ENCODE data around the gene ADAMTS6. TPM values are rescaled to one million over a fixed set of nuclear protein-coding genes. Genes with fewer than 3 reads are reported as not detected.

ADAMTS6 gene
- total RNA-seq, 4 donors from 2014 or later: 0.34 to 2.8 (median 2.0) TPM

DNA sequence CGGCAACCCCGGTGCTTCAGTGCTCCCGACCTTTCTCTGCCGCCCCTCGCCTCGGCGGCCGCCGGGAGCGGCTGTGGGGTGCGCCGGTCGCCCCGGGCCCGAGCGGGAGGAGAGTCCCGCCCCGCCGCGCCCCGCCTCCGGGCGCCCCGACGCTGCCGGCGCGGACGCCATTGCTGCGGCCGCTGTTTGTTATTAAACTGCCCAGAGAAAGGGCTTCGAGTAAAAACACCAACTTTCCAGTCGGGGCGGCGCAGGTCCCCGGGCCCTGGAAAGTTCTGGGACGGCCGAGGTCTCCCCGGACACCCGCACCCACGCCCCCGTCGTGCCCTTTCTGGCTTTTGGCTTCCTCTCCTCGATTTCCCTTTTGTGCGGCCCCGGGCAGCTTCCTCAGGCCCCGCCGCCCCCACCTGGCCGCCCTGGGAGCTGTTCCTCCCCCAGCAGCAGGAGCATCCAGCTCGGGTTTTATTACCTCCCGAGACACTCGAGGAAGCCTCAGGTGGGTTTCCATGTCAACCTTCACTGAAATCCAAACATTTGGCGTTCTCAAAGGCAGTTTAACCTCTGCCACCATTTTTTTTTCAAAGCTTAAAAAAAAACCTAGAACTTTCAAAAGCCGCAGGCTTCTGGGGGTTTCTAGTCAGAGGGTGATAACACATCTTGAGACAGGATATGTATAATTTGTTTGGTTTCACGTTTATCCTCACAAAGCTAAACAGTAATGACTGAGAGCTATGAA, 378.6 kb downstream of the ADAMTS6 start:
- peaks cover 8% of the 10 kb centered on the region for H3K4me1 ChIP-seq
- peak in 1 of 2 donors; percentile 73 for DNase-seq (ENCODE audit: low spot score in 2 of 2)
- no peaks in the 10 kb centered on the region for H3K9me3 ChIP-seq
- peak overlapping the region; percentile 66 for H3K4me3 ChIP-seq
- H3K36me3 ChIP-seq: no peaks in the 10 kb centered on the region
- H3K27me3 ChIP-seq: no peaks in the 10 kb centered on the region
- WGBS: 1% methylated on average over 23 of the region's 55 CpGs
- TF ChIP-seq POLR2A (IDR thresholded peaks at IDR 0.05) (no peak), POLR2AphosphoS5 (IDR thresholded peaks at IDR 0.05) (no peak)
- H3K27ac ChIP-seq: peak overlapping the region; percentile 79

DNA sequence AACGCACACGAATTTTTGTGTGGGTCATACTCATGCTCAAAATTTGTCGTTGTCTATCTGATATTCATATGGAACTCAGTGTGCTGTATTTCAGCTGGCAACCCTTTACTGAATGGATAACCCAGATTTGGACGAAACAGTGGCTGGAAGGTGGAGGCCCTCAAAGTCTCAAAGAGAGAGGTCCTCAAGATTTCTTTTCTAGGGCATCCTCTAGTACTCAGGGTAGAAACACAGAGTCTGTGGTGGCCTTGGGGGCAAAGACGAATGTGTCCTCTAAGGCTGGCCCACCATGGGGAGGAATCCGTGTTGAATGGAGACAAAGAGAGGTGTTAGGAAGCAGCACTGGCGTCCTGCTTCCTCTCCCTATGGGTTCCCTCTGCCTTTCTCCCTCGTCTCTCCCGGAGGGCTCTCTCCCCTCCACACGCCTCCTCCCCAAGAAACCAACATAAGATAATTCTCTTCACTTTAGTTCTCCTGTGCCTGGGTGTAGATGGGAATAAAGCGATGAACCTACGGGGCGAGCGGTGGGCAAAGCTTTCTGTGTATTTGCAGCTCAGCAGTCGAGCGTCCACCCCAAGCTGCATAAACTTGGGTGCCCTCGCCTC, 379.2 kb downstream of the ADAMTS6 start:
- 52% methylated on average over 14 of the region's 17 CpGs for WGBS
- H3K4me3 ChIP-seq: peak overlapping the region; percentile 66
- H3K27me3 ChIP-seq: no peaks in the 10 kb centered on the region
- peak overlapping the region; percentile 79 for H3K27ac ChIP-seq
- no peak for DNase-seq (ENCODE audit: low spot score in 2 of 2)
- no peaks in the 10 kb centered on the region for H3K9me3 ChIP-seq
- H3K36me3 ChIP-seq: no peaks in the 10 kb centered on the region
- H3K4me1 ChIP-seq: peaks cover 8% of the 10 kb centered on the region
- TF ChIP-seq, protein P1, sequence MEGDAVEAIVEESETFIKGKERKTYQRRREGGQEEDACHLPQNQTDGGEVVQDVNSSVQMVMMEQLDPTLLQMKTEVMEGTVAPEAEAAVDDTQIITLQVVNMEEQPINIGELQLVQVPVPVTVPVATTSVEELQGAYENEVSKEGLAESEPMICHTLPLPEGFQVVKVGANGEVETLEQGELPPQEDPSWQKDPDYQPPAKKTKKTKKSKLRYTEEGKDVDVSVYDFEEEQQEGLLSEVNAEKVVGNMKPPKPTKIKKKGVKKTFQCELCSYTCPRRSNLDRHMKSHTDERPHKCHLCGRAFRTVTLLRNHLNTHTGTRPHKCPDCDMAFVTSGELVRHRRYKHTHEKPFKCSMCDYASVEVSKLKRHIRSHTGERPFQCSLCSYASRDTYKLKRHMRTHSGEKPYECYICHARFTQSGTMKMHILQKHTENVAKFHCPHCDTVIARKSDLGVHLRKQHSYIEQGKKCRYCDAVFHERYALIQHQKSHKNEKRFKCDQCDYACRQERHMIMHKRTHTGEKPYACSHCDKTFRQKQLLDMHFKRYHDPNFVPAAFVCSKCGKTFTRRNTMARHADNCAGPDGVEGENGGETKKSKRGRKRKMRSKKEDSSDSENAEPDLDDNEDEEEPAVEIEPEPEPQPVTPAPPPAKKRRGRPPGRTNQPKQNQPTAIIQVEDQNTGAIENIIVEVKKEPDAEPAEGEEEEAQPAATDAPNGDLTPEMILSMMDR (IDR thresholded peaks at IDR 0.05): no peak
- TF ChIP-seq POLR2AphosphoS5 (IDR thresholded peaks at IDR 0.05) (no peak), EP300 (IDR thresholded peaks at IDR 0.05) (no peak), POLR2A (IDR thresholded peaks at IDR 0.05) (no peak)

DNA sequence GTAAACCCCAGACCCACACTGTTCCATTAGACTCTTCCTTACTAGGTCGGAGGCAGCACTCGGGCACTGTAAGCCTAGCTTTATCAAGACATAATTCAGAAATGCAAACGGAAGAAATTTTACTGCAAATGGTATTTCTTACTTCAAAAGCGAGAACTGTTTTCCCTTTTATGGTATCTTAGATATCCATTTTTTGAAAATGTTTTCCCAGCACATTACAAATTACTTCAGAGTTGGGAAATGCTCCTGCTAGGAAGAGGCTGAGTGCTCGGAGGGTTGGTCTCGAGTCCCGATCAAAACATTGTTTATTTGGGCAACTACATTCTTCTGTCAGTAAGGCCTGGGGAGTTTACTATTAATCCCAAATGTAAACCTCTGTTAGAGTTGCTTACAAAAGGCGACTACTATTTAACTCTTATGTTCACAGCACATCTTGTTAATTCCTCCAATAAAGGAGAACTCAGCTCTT, 380.1 kb downstream of the ADAMTS6 start:
- no peak for DNase-seq (ENCODE audit: low spot score in 2 of 2)
- WGBS: 93% methylated on average over 8 of the region's 8 CpGs
- Histone ChIP-seq H3K27ac (no peak overlapping the region), H3K27me3 (no peaks in the 10 kb centered on the region), H3K36me3 (no peaks in the 10 kb centered on the region), H3K9me3 (no peaks in the 10 kb centered on the region), H3K4me3 (no peak overlapping the region), H3K4me1 (peaks cover 8% of the 10 kb centered on the region)
- TF ChIP-seq POLR2A (IDR thresholded peaks at IDR 0.05) (no peak), EP300 (IDR thresholded peaks at IDR 0.05) (no peak), POLR2AphosphoS5 (IDR thresholded peaks at IDR 0.05) (no peak)
- TF ChIP-seq, protein P1 (IDR thresholded peaks at IDR 0.05): no peak

- DNase-seq (ENCODE audit: low spot score in 2 of 2): peak in 1 of 2 donors; percentile 66
- no peak overlapping the region for H3K27ac ChIP-seq
- no peaks in the 10 kb centered on the region for H3K9me3 ChIP-seq
- peaks cover 8% of the 10 kb centered on the region for H3K4me1 ChIP-seq
- no peaks in the 10 kb centered on the region for H3K27me3 ChIP-seq
- H3K4me3 ChIP-seq: no peak overlapping the region
- WGBS: 69% methylated on average over 8 of the region's 9 CpGs
- TF ChIP-seq, protein P1 (IDR thresholded peaks at IDR 0.05): peak in 1 of 2 donors; percentile 51
- TF ChIP-seq POLR2AphosphoS5 (IDR thresholded peaks at IDR 0.05) (no peak), EP300 (IDR thresholded peaks at IDR 0.05) (no peak), POLR2A (IDR thresholded peaks at IDR 0.05) (no peak)
- no peaks in the 10 kb centered on the region for H3K36me3 ChIP-seq
These were observed 380.6 kb downstream of the ADAMTS6 start for GRCh38 chr5:65100911-65101631.

Other genes starting within 250 kb of the ADAMTS6 start
- 1 to 10 TPM; 1.2 to 7.9 (median 1.7) TPM for gene CENPK, start 81.2 kb upstream of the ADAMTS6 start, total RNA-seq
- gene PPWD1, start 81.4 kb upstream of the ADAMTS6 start, total RNA-seq: 100 to 1,000 TPM in 1 of 4 donors, 10 to 100 TPM in 3; 27.0 to 114 (median 40.1) TPM
- gene TRIM23, start 142.4 kb upstream of the ADAMTS6 start, total RNA-seq: 10 to 100 TPM in 2 of 4 donors, 1 to 10 TPM in 2; 6.7 to 13.5 (median 9.3) TPM
- gene SHLD3, start 143.1 kb upstream of the ADAMTS6 start, total RNA-seq: 1 to 10 TPM; 4.0 to 6.2 (median 4.7) TPM
- 10 to 100 TPM in 3 of 4 donors, 1 to 10 TPM in 1; 7.8 to 18.4 (median 14.4) TPM for gene TRAPPC13, start 143.1 kb upstream of the ADAMTS6 start, total RNA-seq
- gene SGTB, start 240.2 kb upstream of the ADAMTS6 start, total RNA-seq: 1 to 10 TPM; 3.8 to 6.3 (median 5.3) TPM
- 10 to 100 TPM in 3 of 4 donors, 1 to 10 TPM in 1; 6.4 to 17.9 (median 14.0) TPM for gene NLN, start 240.3 kb upstream of the ADAMTS6 start, total RNA-seq

Data from suprapubic skin (tissue), 4 donors.